WERI-Rb-1 (cell line): ENCODE data around the gene SDC3.
A peak's percentile ranks its signal among the peaks of the same experiment; 100 is the strongest.

Experiments
- DNase-seq: peaks from one replicate; pipeline ENCODE4 v3.0.0-alpha.2; 2020
- H3K27ac ChIP-seq: fragments of 250-450 bp; sonication (Bioruptor Pico); 2 replicates; pipeline ENCODE4 v1.5.1; 2020; ENCODE audit warnings: mild to moderate bottlenecking, moderate library complexity
- H3K27me3 ChIP-seq: fragments of 250-450 bp; sonication (Bioruptor Pico); 2 replicates; pipeline ENCODE4 v1.5.1; 2021; ENCODE audit warnings: mild to moderate bottlenecking, low read depth, moderate library complexity; ENCODE audit not compliant: insufficient read depth, severe bottlenecking
- H3K36me3 ChIP-seq: fragments of 250-450 bp; sonication (Bioruptor Pico); 2 replicates; pipeline ENCODE4 v1.5.1; 2020; ENCODE audit warnings: mild to moderate bottlenecking, moderate library complexity
- H3K4me3 ChIP-seq: 2 replicates; pipeline ENCODE4 v1.5.1; 2011; ENCODE audit warnings: low read depth, mild to moderate bottlenecking, control low read depth, low read length
- H3K9me3 ChIP-seq: fragments of 250-450 bp; sonication (Bioruptor Pico); 2 replicates; pipeline ENCODE4 v1.5.1; 2021; ENCODE audit warnings: mild to moderate bottlenecking, moderate library complexity; ENCODE audit not compliant: severe bottlenecking
- TF ChIP-seq, protein P1 (sequence below): IDR thresholded peaks from 2 replicates; pipeline ENCODE4 v1.5.1; 2011; ENCODE audit warnings: low read depth, mild to moderate bottlenecking, control low read depth, inconsistent platforms, low read length

The SDC3 gene

GRCh38 chr1:30847358-30847972 is 61.1 kb downstream of the SDC3 start:
- no peaks in the 10 kb centered on the region for H3K27me3 ChIP-seq
- no peaks in the 10 kb centered on the region for H3K36me3 ChIP-seq
- TF ChIP-seq, protein P1, sequence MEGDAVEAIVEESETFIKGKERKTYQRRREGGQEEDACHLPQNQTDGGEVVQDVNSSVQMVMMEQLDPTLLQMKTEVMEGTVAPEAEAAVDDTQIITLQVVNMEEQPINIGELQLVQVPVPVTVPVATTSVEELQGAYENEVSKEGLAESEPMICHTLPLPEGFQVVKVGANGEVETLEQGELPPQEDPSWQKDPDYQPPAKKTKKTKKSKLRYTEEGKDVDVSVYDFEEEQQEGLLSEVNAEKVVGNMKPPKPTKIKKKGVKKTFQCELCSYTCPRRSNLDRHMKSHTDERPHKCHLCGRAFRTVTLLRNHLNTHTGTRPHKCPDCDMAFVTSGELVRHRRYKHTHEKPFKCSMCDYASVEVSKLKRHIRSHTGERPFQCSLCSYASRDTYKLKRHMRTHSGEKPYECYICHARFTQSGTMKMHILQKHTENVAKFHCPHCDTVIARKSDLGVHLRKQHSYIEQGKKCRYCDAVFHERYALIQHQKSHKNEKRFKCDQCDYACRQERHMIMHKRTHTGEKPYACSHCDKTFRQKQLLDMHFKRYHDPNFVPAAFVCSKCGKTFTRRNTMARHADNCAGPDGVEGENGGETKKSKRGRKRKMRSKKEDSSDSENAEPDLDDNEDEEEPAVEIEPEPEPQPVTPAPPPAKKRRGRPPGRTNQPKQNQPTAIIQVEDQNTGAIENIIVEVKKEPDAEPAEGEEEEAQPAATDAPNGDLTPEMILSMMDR: no peak
- H3K4me3 ChIP-seq: no peak overlapping the region
- H3K9me3 ChIP-seq: peaks cover 3% of the 10 kb centered on the region
- no peak overlapping the region for H3K27ac ChIP-seq
- DNase-seq: no peak

DNA sequence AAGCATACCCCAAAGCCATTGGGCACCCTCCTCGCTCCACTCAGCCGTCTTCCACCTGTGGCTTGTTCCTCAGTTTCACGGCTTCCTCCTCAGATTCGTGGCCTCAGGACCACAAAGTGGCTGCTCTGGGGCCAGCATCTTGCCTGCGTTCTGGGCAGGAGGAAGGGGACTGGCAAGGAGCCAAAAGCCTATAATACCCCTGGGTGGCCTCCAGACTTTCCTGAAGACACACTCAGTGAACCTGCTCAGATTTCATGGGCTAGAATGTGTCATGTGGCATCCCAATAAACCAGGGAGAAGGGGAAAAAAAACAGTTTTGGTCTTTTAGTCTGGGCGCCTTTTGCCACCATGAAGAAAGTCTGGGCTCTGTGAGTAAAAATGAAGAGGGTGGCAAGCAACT is 62.0 kb downstream of the SDC3 start:
- Histone ChIP-seq H3K27ac (no peak overlapping the region), H3K36me3 (no peaks in the 10 kb centered on the region), H3K27me3 (no peaks in the 10 kb centered on the region), H3K9me3 (peaks cover 3% of the 10 kb centered on the region), H3K4me3 (no peak overlapping the region)
- DNase-seq: no peak
- TF ChIP-seq, protein P1: no peak

GRCh38 chr1:30845904-30846290 is 62.7 kb downstream of the SDC3 start:
- H3K4me3 ChIP-seq: no peak overlapping the region
- H3K36me3 ChIP-seq: no peaks in the 10 kb centered on the region
- peaks cover 3% of the 10 kb centered on the region for H3K9me3 ChIP-seq
- H3K27me3 ChIP-seq: no peaks in the 10 kb centered on the region
- TF ChIP-seq, protein P1: peak; percentile 38; the same call in 1 of the 2 replicates
- no peak for DNase-seq
- H3K27ac ChIP-seq: no peak overlapping the region

GRCh38 chr1:30845237-30845903 is 63.2 kb downstream of the SDC3 start:
- Histone ChIP-seq H3K27ac (no peak overlapping the region), H3K4me3 (no peak overlapping the region), H3K36me3 (no peaks in the 10 kb centered on the region), H3K27me3 (no peaks in the 10 kb centered on the region), H3K9me3 (peaks cover 3% of the 10 kb centered on the region)
- DNase-seq: no peak
- TF ChIP-seq, protein P1: no peak

DNA sequence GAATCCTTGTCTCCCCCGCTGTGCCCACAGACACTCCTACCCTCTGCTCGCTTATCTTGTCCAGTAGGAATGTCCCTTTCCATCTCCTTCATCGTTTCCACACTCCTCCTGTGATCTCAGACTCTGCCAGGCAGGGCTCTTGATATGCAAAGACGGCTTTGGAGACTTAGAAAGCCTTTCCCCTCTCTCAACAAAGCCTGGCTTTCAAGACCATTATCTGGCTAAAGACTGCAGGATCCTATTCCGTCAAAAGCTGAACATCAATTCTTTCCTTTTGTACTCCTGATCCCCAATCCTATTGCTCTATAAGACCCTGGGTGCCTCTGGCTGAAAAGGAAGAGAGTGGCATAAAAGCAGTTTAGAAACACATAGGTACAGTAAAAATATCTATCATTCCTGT is 63.9 kb downstream of the SDC3 start:
- no peak for DNase-seq
- H3K27ac ChIP-seq: no peak overlapping the region
- TF ChIP-seq, protein P1: no peak
- H3K4me3 ChIP-seq: no peak overlapping the region
- no peaks in the 10 kb centered on the region for H3K27me3 ChIP-seq
- no peaks in the 10 kb centered on the region for H3K36me3 ChIP-seq
- H3K9me3 ChIP-seq: peaks cover 3% of the 10 kb centered on the region
